PFSK-1 (cell line): Measurements from ENCODE around the gene GTF2H4.

Source experiments
- POLR2AphosphoS5 ChIP-seq: IDR thresholded peaks from 2 replicates; pipeline ENCODE4 v1.6.1; 2012; ENCODE audit warnings: low read depth, mild to moderate bottlenecking, control low read depth, low read length, moderate library complexity
- SIN3A ChIP-seq: IDR thresholded peaks from 2 replicates; pipeline ENCODE4 v1.6.1; 2012; ENCODE audit warnings: mild to moderate bottlenecking, low read length, moderate library complexity, borderline replicate concordance; ENCODE audit not compliant: insufficient read depth
- TAF1 ChIP-seq: IDR thresholded peaks from 2 replicates; pipeline ENCODE4 v1.6.1; 2012; ENCODE audit warnings: low read length, control low read depth, borderline replicate concordance; ENCODE audit not compliant: insufficient read depth
- TF ChIP-seq, protein P1 (sequence below), 2 experiments: IDR thresholded peaks; 2 replicates each; pipeline versions ENCODE4 v1.6.1 to v1.8.0; 2011 to 2012; ENCODE audit warnings: low read depth in 2 of 2, low read length in 2 of 2, control low read depth in 1 of 2, inconsistent platforms in 1 of 2, mild to moderate bottlenecking in 1 of 2, moderate library complexity in 1 of 2; ENCODE audit not compliant: insufficient read depth in 1 of 2

DNA sequence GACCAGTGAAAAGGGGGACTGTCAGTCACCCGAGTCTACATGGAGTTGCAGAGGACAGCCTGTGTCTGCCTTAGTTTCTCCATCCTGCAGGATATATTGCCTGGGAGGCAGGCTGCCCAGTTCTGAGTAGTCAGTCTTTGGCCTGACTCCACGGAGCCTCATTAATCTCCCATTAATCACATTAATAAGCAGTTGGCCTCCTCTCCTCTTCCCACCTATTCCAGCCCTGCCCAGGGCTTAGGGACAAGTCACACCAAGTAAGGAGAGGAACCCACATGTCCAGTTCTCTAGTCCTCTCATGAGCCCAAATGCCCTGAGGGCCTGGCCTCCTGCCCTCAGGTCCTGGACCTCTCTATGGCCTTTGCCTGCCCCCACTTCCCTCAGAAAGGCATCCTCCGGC is 31.5 kb downstream of the GTF2H4 start:
- no peak for TF ChIP-seq POLR2AphosphoS5
- TF ChIP-seq, protein P1, sequence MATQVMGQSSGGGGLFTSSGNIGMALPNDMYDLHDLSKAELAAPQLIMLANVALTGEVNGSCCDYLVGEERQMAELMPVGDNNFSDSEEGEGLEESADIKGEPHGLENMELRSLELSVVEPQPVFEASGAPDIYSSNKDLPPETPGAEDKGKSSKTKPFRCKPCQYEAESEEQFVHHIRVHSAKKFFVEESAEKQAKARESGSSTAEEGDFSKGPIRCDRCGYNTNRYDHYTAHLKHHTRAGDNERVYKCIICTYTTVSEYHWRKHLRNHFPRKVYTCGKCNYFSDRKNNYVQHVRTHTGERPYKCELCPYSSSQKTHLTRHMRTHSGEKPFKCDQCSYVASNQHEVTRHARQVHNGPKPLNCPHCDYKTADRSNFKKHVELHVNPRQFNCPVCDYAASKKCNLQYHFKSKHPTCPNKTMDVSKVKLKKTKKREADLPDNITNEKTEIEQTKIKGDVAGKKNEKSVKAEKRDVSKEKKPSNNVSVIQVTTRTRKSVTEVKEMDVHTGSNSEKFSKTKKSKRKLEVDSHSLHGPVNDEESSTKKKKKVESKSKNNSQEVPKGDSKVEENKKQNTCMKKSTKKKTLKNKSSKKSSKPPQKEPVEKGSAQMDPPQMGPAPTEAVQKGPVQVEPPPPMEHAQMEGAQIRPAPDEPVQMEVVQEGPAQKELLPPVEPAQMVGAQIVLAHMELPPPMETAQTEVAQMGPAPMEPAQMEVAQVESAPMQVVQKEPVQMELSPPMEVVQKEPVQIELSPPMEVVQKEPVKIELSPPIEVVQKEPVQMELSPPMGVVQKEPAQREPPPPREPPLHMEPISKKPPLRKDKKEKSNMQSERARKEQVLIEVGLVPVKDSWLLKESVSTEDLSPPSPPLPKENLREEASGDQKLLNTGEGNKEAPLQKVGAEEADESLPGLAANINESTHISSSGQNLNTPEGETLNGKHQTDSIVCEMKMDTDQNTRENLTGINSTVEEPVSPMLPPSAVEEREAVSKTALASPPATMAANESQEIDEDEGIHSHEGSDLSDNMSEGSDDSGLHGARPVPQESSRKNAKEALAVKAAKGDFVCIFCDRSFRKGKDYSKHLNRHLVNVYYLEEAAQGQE (IDR thresholded peaks at IDR 0.05; ENCODE audit: insufficient read depth in 1 of 2, low read depth in 2 of 2, low read length in 2 of 2) = no peak
- TF ChIP-seq TAF1 = no peak
- TF ChIP-seq SIN3A = no peak
